ENCODE results near the gene MLANA. TPM values are rescaled to one million over a fixed set of nuclear protein-coding genes. Genes with fewer than 3 reads are reported as not detected.

Gene MLANA, protein sequence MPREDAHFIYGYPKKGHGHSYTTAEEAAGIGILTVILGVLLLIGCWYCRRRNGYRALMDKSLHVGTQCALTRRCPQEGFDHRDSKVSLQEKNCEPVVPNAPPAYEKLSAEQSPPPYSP
- not detected in 2 replicates for total RNA-seq

DNA sequence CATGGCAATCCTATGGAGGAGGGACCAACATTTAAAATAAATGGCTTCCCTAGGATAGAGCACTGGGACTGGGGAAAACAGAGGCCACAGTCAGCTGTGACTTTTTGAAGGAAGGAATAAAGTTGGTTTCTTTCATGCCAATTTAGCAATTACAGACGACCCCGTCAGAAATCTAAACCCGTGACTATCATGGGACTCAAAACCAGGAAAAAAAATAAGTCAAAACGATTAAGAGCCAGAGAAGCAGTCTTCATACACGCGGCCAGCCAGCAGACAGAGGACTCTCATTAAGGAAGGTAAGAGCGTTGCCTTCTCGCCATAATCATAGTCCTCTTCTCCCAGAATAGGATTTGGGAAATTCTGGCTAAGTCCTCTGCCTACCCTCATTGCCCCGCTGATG lies at the start of gene MLANA:
MLANA (plus strand) TSS at position 249 of the 400 bp plus-strand sequence. CDS start 1,586 bp downstream, outside the sequence.

Other genes starting within 250 kb of the MLANA start
- 34.3 and 34.5 TPM in 2 replicates for gene ERMP1, start 57.8 kb upstream of the MLANA start, total RNA-seq
- gene RANBP6, start 124.7 kb downstream of the MLANA start, total RNA-seq = 11.1 and 17.4 TPM in 2 replicates

Data from airway epithelial cell (primary cell).